AG08396 (cell line): ENCODE data around the gene THAP9.
"Not testable (repeated sequence)": the region's sequence is repeated elsewhere in the genome, so short reads cannot be mapped to it uniquely, and the experiment has no call there.

Source experiments
- DNase-seq: peaks from one replicate; pipeline ENCODE4 v3.0.0; 2012; ENCODE audit warnings: low spot score, mixed read lengths

THAP9 gene

DNA sequence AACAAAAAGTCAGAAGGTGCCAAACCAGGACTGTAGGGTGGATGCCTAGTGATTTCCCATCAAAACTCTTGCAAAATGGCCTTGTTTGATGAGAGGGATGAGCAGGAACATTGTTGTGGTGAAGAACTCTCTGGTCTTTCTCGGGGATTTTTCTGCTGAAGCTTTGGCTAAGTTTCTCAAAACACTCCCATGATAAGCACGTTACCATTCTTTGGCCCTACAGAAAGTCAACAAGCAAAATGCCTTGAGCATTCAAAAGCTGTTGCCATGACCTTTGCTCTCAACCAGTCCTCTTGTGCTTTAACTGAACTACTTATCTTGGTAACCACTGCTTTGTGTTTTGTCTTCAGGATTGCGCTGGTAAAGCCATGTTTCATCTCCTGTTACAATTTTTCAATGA is 6.6 kb upstream of the THAP9 start:
- DNase-seq: no peak

DNA sequence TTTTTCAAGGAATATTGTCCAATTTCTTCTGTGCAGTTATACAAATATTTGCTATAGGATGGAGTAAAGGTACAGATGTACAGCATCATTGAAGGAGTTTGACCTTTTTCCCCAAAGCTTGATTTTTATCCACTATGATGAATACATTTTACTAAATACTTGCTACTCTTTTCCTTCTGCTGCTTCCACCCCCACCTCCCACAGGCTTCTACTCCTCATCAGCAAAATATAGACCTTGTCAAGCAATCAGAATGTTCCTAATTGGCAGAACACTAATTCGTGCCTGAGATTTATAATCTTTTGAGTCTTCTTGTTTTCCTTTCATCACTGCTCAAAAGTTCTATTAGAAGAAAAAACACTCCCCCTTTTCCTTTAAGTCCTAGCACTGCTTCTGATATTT is 3.8 kb upstream of the THAP9 start:
- no peak for DNase-seq

DNA sequence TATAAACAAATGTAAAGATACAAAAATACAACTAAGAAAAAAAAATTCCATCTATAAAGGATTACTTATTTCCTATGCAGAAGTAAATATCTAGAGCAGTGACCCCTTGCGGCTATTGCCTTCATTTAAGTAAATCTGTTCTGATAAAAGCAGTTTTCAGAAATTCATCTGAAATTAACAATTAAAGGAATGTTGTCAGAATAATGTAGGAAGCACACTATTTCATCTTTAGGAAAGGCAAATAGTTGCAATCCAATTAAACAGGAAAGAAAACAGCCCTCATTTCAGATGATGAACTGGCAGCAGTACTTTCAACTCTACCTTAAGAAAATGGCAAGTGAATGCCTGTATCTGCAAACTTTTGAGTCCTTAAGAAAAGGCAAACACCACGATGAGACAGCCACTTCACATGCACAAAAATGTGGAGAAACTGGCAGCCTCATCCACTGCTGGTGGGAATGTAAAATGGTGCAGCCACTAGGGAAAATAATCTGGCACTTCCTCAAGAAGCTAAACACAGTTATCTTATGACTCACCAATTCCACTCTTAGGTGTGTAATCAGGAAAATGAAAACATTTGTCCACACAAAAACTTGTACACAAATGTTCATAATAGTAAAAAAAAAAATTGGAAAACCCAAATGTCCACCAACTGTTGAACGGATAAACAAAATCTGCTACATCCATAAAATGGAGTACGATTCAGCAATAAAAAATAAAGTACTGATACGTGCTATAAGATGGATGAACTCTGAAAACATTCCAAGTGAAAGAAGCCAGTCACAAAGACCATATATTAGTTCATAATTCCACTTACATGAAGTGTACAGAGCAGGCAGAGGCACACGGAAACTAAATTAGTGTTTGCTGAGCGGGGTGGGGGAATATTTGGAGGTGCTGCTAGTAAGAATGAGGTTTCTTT is 2.0 kb upstream of the THAP9 start:
- peak; percentile 53 for DNase-seq

DNA sequence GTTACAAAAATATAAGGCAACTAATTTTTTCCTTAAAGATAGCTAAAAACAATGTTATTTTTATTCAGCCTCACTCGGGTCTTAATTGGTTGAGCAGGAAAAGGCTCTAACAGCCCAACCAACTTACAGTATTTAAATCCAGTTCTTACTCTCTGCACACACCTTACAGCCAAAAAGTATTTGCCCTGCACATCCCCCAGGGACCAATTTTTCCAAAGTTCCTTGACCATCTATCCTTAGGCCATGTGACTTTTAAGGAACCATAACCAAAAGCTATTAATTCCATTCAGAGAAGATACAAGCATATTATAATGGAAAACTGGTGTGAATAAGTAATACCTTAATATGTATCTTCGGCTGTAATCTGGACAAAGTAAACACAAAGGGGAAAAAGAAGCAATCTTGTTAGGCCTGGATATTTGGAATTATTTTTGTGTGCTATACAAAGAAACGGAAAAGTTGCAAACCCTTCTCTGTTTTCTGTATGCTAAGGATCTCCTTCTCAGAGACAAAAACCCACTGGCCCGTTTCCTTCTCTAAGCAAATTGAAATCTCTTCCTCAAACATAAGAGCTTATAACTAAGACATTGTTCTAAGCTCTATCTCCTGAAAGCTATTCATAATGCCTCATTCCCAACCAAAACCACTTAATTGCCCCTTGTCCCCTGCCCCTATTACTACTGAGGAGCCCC is 1.0 kb upstream of the THAP9 start:
- DNase-seq: no peak

DNA sequence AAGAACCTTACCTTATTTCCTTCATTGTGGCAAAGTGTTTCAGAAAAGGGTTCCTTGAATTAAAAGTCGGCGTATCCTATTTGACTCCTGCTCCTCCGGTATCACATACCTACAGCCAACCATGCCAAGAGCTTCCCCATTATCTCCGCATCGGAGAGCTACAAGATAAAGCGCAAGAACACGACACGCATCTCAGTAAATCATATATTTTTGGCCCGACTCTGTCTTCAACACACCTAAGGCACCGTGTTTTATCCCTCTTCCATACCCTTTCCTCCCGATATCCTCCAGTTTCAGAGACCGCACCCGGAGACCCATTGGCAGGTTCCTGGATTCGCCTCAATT is 497 bp upstream of the THAP9 start:
- no peak for DNase-seq

DNA sequence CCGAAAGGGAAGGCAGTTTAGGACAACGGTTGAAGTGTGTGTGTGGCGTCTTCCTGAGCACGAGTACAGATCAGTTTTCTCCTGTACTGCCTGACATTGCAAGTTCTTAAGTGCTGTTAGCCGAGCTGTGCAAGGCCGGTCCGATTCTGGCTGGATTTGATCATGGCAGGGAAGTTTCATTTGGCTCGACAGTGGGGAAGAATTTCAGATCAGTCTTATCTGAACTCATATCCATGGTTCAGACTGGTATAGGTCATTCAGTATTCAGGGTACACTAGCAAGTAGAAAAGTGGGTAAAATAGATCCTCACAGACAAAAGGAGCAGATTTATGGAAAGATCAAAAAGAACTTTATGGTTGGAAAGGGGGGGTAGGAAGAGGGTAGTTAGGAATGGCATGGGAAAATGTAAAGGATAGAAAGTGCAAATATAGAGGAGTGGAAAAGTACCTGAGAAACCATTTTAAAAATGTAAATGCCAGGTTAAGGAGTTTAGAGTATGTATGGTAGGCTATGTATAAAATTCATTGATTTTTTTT is 716 bp downstream of the THAP9 start:
- no peak for DNase-seq

DNA sequence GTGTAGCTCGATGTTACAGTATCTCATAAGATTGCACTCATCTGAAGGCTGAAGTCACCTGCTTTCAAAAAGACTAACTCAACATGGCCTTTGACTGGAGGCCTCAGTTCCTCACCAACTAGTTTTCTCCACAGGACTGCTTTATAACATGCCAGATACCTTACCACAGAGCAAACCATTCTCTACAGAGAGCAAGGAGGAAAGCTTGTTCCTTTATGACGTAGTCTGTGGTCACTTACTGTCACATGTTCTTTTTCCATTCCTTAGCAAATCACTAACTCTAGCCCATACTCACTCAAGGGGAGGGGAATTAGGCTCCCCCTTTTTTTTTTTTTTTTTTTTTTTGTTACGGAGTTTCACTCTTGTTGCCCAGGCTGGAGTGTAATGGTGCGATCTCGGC is 3.2 kb downstream of the THAP9 start:
- no peak for DNase-seq

DNA sequence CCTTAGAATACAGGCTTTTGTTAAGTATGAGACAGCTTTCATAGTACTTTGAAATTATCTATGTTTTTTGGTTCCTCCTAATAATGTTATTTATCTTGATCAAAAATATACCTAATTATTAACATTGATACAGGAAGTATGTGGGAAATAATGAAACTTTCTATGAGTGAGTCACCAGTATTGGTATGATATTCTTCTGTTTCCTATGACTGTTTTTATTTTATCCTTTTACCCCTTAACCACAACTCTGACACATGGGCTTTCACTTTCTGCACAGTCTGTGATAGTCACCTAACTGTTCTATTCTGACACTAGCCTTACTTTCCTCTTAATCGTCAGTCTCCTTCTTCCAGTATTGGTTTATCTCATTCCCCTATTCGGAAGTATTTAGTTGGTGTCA is 4.7 kb downstream of the THAP9 start:
- DNase-seq: peak; percentile 35

DNA sequence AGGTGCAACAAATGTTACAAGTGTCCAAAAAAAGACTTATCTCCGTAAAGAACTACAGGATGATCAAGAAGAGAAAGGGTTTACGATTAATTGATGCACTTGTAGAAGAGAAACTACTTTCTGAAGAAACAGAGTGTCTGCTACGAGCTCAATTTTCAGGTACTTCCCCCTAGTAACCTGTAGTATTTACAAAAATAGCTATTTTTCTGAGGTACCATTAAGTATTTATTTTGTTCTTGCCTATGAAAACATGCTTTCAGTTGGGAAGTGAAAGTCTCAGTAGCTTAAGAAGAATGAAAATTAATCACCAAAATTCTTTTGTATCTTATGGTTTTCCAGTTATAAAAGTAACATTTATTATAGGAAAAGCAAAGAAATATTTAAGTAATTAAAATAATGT is 5.9 kb downstream of the THAP9 start:
- no peak for DNase-seq

DNA sequence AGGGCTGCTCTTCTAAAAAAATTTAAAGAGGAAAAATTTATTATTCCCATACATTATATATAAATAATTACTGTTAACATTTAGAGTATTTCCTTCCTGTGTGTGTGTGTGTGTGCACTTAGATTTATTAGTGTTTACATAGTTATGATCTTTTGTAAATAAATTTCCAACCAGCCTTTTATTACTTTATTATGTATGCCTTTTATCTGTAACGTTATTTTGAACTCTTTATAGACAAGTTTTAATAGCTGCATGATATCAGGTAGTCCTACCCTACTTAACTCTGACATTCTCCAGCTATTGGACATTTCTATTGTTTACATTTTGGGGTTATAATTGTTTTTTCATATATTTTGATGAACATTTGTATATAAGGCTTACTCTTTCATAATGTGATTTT is 8.8 kb downstream of the THAP9 start:
- no peak for DNase-seq

DNA sequence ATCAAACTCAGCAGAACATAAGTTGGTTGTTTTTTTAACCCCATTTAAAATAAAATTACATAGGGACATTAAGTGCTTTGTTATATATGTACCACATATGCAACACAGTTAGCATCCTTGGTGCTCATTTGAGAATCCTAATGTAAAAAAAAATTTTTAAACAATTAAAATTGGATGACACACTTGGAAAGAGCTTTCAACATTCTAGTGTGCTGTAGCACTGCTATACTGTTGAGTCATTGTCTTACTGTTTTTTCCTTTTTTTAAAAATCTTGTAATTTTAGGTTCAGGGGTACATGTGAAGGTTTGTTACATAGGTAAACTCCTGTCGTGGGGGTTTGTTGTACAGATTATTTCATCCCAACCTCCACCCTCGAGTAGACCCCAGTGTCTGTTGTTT is 12.8 kb downstream of the THAP9 start:
- no peak for DNase-seq

DNA sequence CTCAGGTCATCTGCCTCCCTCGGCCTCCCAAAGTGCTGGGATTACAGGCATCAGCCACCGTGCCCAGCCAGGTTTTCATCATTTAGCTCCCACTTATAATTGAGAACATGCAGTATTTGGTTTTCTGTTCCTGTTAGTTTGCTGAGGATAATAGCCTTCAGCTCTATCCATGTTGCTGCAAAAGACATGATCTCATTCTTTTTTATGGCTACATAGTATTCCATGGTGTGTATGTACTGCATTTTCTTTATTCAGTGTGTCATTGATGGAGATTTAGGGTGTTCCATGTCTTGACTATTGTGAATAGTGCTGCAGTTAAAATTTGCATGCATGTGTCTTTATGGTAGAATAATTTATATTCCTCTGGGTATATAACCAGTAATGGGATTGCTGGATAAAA is 13.4 kb downstream of the THAP9 start:
- DNase-seq: not testable (repeated sequence)

DNA sequence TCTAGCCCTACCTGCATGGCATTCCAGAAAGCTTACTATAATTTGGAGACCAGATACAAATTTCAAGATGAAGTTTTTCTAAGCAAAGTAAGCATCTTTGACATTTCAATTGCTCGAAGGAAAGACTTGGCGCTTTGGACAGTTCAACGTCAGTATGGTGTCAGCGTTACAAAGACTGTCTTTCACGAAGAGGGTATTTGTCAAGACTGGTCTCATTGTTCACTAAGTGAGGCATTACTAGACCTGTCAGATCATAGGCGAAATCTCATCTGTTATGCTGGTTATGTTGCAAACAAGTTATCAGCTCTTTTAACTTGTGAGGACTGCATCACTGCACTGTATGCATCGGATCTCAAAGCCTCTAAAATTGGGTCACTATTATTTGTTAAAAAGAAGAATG is 17.6 kb downstream of the THAP9 start:
- no peak for DNase-seq

DNA sequence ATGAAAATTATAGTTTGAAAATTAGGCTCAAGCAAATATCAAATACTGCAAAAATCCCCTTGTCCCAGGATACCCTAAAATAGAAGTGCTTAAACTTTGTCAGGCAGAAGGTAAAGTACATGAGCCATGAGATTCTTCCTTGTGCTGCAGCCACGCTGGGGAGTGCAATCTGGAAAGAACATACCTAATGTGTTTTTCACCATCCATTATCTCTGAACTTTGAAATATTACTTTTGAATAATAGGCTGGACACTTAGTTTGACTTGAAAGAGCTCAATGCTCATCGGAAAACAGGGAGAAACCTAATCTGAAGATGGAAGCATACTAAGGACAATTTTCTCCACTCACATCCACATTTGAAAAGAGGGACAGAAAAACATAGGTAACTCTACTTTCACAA is 18.9 kb downstream of the THAP9 start:
- DNase-seq: no peak

DNA sequence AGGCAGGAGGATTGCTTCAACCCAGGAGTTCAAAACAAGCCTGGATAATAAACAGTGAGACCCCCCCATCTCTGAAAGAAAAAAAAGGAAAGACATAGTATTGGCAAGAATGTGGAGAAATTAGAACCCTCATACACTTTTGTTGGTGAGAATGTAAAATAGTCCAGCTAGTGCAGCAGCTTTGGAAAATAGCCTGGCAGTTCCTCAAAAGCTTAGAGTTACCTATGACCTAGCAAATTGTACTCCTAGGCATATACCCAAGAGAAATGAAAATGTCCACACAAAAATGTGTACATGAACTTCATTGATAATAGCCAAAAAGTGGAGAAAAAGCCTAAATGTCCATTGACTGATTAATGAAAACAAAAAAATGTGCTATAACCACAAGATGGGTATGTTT is 21.3 kb downstream of the THAP9 start:
- no peak for DNase-seq

DNA sequence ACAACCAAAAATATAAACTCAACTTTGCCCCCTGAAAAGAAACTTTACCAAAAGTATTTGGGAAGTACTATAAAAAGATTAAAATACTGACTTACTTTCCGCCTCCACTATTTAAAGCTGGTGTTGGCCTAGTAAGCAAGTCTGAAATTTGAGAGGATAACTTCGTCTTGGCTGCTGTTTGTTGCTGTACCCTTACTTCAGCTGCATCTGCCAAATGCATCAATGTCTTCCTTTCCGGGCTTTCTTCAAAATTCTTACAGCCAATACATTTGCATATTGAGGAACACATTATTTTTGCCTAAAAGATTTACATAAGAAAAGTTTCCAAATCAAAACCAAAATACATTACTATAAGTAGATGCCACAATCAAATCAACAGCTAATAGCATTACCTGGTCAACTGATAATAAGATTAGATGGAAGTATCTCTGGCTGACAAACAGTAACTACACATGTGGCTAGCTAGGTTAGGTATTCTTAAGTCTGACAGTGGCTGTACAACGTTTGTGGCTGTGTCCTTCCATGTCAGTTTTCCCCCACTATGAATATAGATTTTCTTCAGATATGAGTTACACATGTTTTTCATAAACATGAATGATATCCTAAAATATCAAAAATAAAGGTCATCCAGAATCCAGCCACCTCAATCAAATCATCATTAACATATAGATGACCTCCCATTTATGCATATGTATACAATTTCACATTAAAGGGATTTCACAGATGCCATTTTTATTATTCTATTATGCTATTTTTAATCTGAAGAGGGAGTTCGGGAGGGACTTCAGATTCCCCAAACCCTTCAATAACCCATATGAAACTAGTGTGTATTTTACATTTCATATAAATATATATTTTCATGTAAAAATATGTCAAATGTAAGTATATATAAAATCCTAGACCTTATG is 30.6 kb downstream of the THAP9 start:
- no peak for DNase-seq

DNA sequence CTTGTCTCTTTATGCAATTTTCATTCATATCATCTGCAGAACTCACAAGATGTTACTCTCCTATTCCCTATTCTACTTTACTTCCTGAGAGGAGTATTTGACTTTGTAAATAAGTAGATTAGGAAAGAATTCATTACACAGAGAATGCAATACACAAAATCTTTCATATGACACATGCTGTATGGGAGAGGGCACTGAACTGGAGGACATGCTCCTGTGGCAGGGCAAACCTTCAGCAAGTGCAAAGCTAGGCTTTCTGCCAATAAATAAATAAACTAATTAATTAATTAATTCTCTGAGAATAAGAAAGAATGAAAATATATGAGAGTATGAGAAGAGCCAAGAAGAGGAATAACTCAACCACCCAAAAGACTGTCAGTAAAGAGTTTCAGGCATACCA is 33.9 kb downstream of the THAP9 start:
- no peak for DNase-seq

DNA sequence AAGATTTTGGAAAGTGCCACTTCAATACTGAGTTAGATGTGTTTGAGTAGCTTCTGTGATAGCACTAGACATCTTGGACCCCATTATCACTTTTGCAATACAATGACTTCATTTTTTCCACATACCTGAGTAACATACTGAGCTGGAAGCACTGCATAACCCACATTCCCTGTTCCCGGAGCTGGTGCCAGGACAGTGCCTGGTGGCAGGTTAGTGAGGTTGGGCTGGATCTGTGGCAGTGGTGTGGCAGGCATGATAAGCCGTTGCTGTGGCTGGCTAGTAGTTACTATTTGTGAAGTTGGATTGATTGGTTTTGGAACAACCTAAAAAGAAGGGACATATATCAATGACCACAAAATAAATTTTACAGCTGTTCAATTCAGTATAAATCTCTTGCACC is 38.9 kb downstream of the THAP9 start:
- no peak for DNase-seq

DNA sequence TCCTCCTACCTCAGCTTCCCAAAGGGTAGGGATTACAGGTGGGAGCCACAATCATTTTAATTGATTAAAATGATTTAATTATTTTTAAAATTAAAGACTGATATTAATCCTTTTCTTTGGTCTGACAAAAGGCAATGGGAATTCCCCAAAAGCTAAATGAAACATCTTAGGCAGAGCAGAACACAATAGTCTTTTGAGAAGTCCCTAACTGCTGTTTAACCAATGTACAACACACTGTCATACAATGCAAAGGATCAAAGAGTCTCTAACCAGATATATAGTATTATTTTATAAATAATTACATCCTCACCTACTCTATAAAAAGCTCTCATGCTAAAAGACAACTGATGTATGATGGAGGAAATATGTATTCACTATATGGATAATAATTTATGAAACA is 47.0 kb downstream of the THAP9 start:
- DNase-seq: no peak

DNA sequence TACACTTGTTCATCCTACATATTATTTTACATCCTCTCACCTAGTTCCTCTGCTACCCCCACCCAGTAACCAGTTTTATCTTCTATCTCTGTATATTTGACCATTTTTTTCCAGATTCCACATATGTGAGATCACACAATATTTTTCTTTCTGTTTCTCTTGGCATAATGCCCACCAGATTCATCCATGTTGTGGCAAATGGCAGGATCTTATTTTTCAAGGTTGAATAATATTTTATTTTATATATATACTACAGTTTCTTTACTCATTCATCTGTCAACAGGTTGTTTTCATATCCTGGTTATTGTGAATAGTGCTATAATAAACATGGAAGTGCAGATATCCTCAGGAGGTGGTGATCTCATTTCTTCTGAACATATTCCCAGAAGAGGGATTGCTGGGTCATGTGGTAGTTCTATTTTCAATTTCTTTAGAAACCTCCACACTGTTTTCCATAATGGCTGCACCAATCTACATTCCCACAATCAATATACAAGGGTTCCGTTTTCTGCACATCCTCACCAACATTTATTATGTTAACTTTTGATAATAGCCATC is 48.2 kb downstream of the THAP9 start:
- no peak for DNase-seq

DNA sequence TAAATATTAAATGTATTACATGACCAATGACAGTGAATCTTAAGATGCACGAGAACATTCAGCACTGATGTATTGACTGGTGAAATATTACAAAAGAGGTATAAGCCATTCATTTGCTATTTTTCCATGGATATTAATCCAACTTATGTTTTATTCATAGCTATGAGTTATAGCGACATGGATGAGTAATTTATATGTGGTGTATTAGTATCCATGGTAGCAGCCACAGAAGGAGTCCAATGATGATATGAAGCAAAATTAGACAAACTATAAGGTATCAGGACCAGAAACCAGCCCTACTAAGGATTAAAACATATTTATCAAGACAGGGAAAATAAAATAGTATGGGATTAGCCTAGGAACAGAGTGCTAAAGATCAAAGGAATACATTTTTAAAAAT is 50.7 kb downstream of the THAP9 start:
- DNase-seq: no peak

DNA sequence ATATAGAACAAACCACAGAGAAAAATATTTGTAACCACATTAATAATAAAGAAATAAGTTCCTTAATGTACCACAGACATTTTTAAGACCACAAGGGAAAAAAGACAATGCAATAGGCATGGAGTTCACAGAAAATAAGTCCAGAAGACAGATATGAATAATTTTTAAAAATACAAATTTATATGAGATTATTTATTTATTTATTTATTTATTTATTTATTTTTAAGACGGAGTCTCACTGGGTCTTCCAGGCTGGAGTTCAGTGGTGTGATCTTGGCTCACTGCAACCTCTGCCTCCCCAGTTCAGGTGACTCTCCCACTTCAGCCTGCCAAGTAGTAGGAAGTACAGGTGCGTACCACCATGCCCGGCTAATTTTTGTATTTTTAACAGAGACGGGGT is 53.7 kb downstream of the THAP9 start:
- DNase-seq: no peak
